Globus pallidus (tissue), 1 donor: ENCODE measurements around the gene GAS1.

Experiments
- DNase-seq: peaks from one replicate; pipeline ENCODE4 v3.0.0-alpha.2; 2015; ENCODE audit warnings: low spot score

Gene GAS1

DNA sequence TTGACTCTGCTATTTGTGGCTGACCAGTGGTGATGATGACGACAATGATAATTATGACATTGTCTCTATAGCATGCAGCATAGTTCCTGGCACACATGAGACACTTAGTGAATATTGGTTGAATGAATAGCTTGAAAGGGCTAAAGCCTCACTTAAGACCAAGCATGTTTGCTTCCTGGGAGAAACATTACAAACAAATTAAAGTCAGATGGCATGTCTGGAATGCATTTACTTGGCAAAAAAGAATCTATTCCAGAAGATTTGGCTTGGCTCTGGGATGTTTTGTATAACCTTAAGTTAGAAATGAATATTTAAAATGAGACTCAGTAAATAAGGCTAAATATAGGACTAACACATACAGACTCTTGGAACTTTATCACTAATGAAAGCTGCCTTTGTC, 21.6 kb downstream of the GAS1 start:
- no peak for DNase-seq

DNA sequence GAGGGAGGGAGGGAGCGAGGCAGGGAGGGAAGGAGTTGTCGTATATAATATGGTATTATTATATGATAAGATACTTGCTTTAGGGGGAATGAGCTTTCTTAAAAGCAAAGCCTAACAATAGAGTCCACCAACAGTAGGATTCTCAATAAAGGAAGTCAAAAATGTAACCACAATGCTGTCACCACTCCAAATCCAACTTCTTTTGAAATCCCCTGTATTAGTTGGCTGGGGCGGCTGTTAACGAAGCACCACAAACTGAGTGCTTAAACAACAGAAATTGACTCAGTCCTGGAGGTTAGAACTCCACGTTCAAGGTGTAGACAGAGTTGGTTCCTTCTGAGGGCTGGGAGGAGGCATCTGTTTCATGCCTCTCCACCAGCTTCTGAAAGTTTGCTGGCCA, 23.1 kb downstream of the GAS1 start:
- no peak for DNase-seq

DNA sequence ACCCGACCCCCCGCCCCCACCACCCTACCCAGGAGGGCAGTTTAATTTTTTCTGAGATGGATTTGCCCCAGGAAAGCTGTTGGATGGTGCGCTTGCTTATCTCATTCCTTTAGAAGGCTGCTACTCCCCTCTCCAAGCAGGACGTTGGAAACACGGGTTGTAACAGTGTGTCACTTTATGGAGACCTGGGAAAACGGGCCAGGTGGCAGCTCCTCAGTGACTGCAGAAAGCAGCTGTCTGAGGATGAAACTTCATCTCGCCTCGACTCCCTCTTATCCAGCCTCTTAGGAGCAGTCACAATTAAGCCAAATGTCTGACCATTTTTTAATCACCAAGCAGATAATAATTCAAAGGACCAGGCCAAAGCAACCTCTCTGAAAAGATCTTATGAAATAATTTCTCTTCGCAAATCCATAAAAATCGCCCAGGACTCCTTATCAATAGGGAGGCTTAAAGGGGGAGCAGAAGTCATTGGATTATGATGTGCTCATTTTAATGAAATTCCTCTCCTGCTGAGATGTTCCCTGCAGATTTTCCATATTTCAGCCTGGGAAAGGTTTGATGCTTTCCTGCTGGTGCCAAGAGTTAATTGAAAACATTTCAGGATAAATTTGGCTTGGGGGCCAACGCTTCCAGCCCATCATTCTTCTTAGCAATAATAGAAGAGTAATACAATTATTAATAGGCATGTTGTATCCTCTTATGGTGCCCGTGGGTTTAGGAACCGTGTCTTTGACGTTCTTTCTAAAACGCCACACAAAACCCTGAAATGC, 26.0 kb downstream of the GAS1 start:
- DNase-seq: no peak

DNA sequence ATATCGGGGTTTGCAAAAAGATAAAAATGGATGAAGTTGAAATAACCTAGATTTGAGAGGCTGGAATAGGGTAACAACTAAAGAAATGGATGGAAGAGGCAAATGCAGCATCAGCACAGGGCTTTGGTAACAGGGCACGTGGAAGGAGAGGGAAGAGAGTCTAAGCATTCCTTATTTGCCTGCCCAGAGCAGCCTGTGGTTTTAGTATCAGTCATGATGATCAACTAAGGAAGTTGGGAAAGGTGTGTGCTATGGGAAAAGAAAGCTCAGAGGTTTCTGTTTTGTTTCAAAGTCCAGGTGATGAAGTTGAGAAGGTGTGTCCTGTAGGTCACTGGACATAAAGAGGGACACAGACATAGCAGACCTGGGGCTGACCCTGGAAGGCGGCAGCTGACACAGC, 28.8 kb downstream of the GAS1 start:
- DNase-seq: no peak

- DNase-seq: no peak
These were observed 35.1 kb downstream of the GAS1 start for GRCh38 chr9:86912210-86912609.

GRCh38 chr9:86909388-86909787, 37.9 kb downstream of the GAS1 start:
- no peak for DNase-seq

GRCh38 chr9:86908261-86908660, 39.0 kb downstream of the GAS1 start:
- no peak for DNase-seq

DNA sequence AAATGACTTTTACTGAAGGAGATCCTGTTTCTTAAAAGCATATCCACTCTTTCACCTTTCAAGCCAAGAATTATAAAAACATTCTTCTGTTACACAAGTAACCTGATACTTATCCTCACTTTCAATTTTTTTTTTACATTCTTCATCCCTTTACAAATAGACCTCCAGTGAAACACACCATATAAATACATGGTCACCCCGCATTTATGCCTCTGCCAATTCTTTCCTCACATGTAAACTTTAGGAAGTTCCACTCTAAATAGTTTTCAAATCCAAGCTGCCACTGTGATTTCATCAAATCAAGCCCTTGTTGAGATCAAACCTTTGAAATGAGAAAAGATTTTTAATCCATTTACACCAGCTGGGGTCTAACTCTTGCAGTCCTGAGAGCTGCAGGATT, 40.0 kb downstream of the GAS1 start:
- DNase-seq: no peak

- no peak for DNase-seq
These were observed 43.6 kb downstream of the GAS1 start for GRCh38 chr9:86903734-86904085.

DNA sequence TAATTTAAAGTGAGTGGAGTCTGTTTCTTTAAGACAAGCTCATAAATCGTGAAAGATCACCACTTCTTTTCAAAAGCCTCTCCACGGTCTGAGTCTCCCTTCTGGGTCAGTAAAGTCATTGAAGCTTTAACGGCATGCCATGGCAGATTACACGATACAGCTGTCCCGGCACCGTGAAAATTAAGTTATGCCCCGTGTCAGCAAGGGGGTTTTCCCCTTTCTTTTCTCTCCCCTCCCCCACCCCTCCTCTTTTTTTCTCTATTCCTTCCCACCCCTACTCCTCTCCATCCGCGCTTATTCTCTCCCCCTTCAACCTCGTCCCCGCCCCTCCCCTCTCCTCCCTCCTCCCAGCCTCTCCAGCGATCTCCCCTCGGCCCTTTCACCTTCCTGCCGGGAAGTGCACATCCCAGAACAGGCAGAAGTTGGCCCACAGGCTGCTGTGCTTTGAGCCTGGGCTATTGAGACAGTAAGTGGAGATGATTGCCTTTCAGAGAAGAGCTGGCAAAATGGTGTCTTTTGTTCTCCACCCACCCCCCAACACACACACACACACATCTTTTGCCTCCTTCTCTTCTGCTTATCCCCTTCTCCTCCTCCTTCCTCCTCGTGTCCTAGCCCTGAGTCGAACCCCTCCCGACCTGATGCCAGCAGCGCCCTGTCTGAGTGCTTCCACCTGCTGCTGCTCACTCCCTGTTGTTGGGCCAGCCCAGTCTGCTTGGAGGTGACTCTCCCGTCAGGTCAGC, 44.1 kb downstream of the GAS1 start:
- DNase-seq: no peak

DNA sequence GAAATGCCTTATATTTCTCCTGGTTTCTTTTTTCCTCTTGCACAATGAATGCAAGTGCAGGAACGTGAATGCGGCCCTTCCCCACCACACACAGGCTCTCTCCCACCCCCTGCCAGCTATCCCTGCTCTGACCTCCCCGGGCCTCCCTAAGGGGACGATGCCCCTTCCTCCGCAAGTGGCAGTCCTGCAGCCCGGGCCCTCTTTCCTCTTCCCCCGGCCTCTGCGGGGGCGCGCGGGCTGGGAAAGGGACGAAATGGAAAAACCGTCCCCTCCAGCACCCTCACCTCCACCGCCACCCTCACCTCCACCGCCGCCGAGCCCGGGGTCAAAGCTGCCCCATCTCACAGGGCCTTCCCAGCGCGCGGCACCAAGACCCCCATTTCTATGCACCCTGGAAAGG, 44.7 kb downstream of the GAS1 start:
- no peak for DNase-seq

DNA sequence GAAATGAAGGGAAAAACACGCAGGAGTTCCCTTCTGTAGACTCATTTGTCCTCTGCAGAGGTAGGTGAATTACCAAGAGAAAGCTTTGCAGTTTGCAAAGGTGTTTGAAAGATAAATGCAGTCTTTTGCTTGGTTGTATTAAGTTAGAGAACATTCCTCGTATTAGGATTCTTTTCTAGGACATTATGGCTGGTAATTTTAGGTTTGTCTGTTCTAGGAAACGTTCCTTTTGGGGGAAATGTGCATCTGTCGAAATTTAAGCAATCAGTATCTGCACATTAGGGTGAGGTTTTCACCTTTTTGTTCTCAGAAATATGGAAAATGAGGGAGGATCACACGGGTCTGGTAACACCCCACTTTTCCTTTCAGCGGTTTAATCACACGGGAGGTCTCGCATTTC, 45.1 kb downstream of the GAS1 start:
- no peak for DNase-seq

DNA sequence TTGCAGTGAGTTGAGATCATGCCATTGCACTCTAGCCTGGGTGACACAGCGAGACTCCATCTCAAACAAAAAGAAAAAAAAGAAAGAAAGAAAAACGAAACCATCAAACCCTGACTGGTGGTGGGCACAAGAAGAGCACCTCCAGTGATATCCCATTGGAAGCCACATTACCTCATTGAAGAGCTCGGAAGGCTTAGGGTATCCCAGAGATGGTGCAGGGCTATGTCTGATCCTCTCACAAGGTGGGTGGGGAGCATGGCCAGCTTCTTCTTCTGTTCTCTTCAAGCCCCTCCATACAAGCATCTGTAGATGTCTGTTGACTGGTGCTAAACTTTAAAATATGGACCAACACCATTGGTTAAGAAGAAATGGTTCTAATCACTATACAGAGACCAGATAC, 45.8 kb downstream of the GAS1 start:
- DNase-seq: no peak
